ENCODE measurements around the gene RBM4. TPM values are rescaled to one million over a fixed set of nuclear protein-coding genes. Genes with fewer than 3 reads are reported as not detected.
"Not testable (repeated sequence)": the region's sequence is repeated elsewhere in the genome, so short reads cannot be mapped to it uniquely, and the experiment has no call there.

RBM4 gene
- total RNA-seq, 2 experiments from 2014 or later = 109 to 110 TPM

DNA sequence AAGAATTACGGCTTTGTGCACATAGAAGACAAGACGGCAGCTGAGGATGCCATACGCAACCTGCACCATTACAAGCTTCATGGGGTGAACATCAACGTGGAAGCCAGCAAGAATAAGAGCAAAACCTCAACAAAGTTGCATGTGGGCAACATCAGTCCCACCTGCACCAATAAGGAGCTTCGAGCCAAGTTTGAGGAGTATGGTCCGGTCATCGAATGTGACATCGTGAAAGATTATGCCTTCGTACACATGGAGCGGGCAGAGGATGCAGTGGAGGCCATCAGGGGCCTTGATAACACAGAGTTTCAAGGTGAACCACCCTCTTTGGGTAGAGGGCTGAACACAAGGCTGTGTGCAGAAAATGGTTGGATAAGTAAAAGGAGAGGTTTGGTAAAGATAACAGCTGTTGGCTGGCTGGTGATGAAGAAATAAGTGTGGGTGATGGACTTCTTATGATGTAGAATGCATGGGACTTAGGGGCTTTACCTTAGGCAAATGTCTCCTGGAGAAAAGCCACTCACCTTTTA, 1.4 kb downstream of the RBM4 start:
- not testable (repeated sequence) for H3K9me3 Mint-ChIP-seq, DNase-seq, H3K27me3 Mint-ChIP-seq
- peaks cover 72% of the 10 kb centered on the region for H3K4me1 Mint-ChIP-seq
- peak overlapping the region; percentile 91 for H3K4me3 Mint-ChIP-seq
- ChIA-PET CTCF (interaction anchor here (2.4 kb wide), 1 partner anchor 47 kb away, joined by 8 read pairs; the partner anchor contains the start of genes CCDC87 and CCS), POLR2A (interaction anchor here (1.0 to 9.3 kb wide), 13 partner anchors 10 to 600 kb away, joined by 3 to 125 read pairs (median 18); partner anchors contain the start of genes ACTN3, CCDC87, CCS and DPP3)
- H3K36me3 Mint-ChIP-seq (ENCODE audit: low read depth) = peaks cover 77% of the 10 kb centered on the region
- peak overlapping the region; percentile 91 for H3K27ac Mint-ChIP-seq

DNA sequence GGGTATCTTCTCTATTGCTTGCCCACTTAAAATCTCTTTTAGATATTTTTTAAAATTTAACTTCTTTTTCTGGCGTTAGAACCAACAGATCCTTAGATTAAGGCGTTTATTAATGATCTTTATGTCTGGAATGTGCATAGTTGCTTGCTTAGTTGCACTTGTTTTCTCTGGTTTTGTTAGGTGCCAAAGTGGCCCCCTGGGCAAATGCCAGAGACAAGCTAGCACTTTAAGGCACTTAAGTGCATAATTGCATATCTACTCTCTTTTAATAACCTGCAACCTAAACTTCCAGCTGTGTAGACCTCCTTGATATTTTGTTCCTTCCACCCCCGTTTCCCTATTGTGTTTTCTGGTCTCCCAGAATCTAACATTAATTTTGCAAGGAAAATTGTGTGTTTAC, 3.3 kb downstream of the RBM4 start:
- ChIA-PET CTCF (interaction anchor here (1.6 kb wide), 1 partner anchor 12 kb away, joined by 3 read pairs; no protein-coding TSS in a partner anchor), POLR2A (interaction anchor here (1.2 to 9.3 kb wide), 3 partner anchors 19 to 25 kb away, joined by 3 to 125 read pairs (median 18); no protein-coding TSS in a partner anchor)
- Mint-ChIP-seq H3K36me3 (ENCODE audit: low read depth) (peaks cover 96% of the 10 kb centered on the region), H3K9me3 (no peaks in the 10 kb centered on the region), H3K4me3 (peak overlapping the region; percentile 45), H3K4me1 (peaks cover 87% of the 10 kb centered on the region), H3K27me3 (no peaks in the 10 kb centered on the region), H3K27ac (no peak overlapping the region)
- no peak for DNase-seq

DNA sequence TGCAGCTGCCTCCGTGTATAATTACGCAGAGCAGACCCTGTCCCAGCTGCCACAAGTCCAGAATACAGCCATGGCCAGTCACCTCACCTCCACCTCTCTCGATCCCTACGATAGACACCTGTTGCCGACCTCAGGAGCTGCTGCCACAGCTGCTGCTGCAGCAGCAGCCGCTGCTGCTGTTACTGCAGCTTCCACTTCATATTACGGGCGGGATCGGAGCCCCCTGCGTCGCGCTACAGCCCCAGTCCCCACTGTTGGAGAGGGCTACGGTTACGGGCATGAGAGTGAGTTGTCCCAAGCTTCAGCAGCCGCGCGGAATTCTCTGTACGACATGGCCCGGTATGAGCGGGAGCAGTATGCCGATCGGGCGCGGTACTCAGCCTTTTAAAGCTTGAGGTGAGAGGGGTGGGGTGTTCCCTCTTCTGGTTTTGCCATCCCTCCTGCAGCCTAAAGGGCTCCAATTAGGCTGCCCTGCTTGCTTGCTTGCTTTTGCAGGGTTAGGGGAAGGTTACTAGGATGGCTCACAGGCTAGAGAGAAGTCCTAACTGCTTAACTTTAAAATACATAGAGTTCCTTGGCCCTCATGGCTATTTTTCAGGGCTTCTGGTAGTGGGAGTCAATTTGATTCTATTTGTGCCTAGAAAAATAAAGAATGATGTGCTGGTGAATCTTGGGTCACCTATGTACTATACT, 5.4 kb downstream of the RBM4 start:
- Mint-ChIP-seq H3K27me3 (no peaks in the 10 kb centered on the region), H3K27ac (no peak overlapping the region), H3K4me3 (no peak overlapping the region), H3K9me3 (no peaks in the 10 kb centered on the region), H3K4me1 (peaks cover 84% of the 10 kb centered on the region), H3K36me3 (ENCODE audit: low read depth) (peaks cover 93% of the 10 kb centered on the region)
- ChIA-PET POLR2A (interaction anchor here (0.9 to 9.3 kb wide), 2 partner anchors 9 to 21 kb away, joined by 3 to 125 read pairs; no protein-coding TSS in a partner anchor), CTCF (no interaction called here)
- no peak for DNase-seq

DNA sequence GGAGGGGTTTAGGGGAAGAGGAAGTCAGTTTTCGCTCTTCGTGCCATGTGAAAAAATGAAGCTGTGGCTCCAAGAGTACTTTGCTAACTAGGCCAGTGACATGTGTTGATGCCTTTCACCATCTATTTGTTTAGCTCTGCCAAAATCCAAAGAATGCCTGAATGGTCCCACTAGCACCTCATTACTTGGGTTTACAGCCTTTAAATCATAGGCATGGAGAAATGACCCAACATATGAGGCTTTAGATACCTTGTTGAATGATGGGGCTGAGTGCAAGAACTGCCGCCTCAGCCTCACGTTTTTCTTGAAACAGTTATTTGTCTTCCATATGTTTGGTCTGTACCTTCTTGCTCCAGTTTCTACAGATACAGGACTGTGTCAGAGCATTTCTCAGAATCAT, 8.3 kb downstream of the RBM4 start:
- no peak for DNase-seq
- H3K36me3 Mint-ChIP-seq (ENCODE audit: low read depth) = peaks cover 86% of the 10 kb centered on the region
- ChIA-PET POLR2A (interaction anchor here (1.1 to 7.3 kb wide), 3 partner anchors 8 to 30 kb away, joined by 3 to 45 read pairs (median 12); partner anchors contain the start of genes RBM14 and RBM4), CTCF (interaction anchor here (0.9 to 1.6 kb wide), 2 partner anchors 13 to 31 kb away, joined by 5 to 6 read pairs; partner anchors contain the start of gene RBM4B)
- peaks cover 63% of the 10 kb centered on the region for H3K4me1 Mint-ChIP-seq
- no peak overlapping the region for H3K4me3 Mint-ChIP-seq
- H3K9me3 Mint-ChIP-seq = no peaks in the 10 kb centered on the region
- H3K27me3 Mint-ChIP-seq = no peaks in the 10 kb centered on the region
- no peak overlapping the region for H3K27ac Mint-ChIP-seq

DNA sequence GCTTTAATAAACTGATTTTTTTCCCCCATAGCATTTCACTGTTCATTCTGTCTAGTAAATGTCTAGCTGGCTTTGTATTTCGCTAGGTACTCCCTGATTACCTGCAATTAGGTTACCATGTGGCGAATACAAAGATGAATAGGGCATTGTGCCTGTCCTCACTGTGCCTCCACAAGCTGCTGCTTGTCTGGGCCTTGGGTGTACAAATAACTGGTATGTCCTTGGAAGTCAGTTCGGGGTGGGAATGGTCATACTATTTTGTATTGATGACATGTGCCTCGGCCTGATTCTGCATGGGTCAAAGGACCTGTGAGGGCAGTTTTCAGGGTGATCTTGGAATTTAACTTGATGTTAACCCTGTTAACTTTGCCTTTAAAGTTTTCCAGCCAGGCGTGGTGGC, 11.4 kb downstream of the RBM4 start:
- DNase-seq = no peak
- Mint-ChIP-seq H3K4me3 (no peak overlapping the region), H3K27ac (no peak overlapping the region), H3K36me3 (ENCODE audit: low read depth) (peaks cover 70% of the 10 kb centered on the region), H3K9me3 (no peaks in the 10 kb centered on the region), H3K4me1 (peaks cover 38% of the 10 kb centered on the region), H3K27me3 (no peaks in the 10 kb centered on the region)
- ChIA-PET POLR2A (interaction anchor here (1.7 to 7.3 kb wide), 2 partner anchors 11 to 33 kb away, joined by 5 to 45 read pairs; partner anchors contain the start of genes RBM14 and RBM4), CTCF (interaction anchor here (0.9 to 3.1 kb wide), 4 partner anchors 10 to 70 kb away, joined by 3 to 9 read pairs (median 5); partner anchors contain the start of genes RBM4 and RBM4B)

DNA sequence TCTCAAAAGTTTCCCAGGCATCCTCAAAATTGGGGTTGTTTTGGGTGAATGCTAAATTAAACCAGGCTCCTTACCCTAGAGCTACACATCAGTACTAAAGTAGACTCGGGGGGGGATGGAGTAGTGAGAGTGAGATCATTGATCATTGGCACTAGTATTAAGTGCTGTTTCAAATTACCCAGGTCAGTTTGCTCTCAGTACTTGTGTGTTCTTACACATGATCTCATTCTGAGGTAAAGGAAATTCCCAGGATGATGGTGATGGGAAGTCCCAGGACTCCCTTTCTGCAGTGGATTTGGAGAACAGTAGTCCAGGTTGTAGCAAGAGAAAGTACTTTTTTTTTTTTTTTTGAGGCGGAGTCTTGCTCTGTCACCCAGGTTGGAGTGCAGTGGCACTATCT, 12.5 kb downstream of the RBM4 start:
- no peak for DNase-seq
- CTCF ChIA-PET = no interaction called here
- H3K36me3 Mint-ChIP-seq (ENCODE audit: low read depth) = peaks cover 65% of the 10 kb centered on the region
- H3K4me1 Mint-ChIP-seq = peaks cover 27% of the 10 kb centered on the region
- POLR2A ChIA-PET = interaction anchor here (7.3 kb wide), 1 partner anchor 12 kb away, joined by 45 read pairs; the partner anchor contains the start of gene RBM4
- H3K27ac Mint-ChIP-seq = no peak overlapping the region
- H3K4me3 Mint-ChIP-seq = no peak overlapping the region
- H3K27me3 Mint-ChIP-seq = no peaks in the 10 kb centered on the region
- no peaks in the 10 kb centered on the region for H3K9me3 Mint-ChIP-seq

DNA sequence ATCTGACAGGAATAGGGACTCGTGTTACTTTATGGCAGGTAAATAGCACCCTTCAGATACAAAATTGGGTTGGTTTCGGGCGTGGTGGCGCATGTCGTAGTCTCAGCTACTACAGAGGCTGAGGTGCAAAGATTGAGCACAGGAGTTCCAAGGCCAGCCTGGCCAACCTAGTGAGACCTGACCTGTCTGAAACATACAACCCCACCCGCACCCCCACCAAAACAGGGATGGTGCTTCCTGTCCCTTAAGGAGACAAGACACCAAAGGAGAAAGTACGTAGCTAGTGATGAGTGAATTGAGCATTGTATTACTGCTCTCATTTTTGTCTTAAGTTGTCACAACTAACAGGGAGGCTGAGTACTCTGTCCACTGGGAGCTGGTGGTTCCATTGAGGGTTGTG, 14.1 kb downstream of the RBM4 start:
- no peak overlapping the region for H3K4me3 Mint-ChIP-seq
- peaks cover 11% of the 10 kb centered on the region for H3K4me1 Mint-ChIP-seq
- POLR2A ChIA-PET = interaction anchor here (0.7 to 7.3 kb wide), 5 partner anchors 8 to 36 kb away, joined by 3 to 45 read pairs (median 8); partner anchors contain the start of genes RBM14 and RBM4
- H3K27ac Mint-ChIP-seq = no peak overlapping the region
- peaks cover 52% of the 10 kb centered on the region for H3K36me3 Mint-ChIP-seq (ENCODE audit: low read depth)
- CTCF ChIA-PET = no interaction called here
- H3K27me3 Mint-ChIP-seq = no peaks in the 10 kb centered on the region
- DNase-seq = no peak
- H3K9me3 Mint-ChIP-seq = no peaks in the 10 kb centered on the region

DNA sequence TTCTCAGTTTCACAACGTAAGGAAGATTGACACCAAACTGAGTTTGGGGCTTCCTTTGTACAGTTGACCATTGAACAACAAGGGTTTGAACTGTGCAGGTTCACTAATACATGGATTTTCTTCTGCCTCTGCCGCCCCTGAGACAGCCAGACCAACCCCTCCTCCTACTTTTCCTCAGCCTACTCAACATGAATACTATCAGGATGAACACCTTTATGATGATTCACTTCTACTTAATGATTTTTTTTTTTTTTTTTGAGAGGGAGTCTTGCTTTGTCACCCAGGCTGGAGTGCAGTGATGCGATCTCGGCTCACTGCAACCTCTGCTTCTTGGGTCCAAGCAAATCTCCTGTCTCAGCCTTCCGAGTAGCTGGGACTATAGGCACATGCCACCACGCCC, 14.6 kb downstream of the RBM4 start:
- no peak overlapping the region for H3K27ac Mint-ChIP-seq
- no peaks in the 10 kb centered on the region for H3K27me3 Mint-ChIP-seq
- H3K4me3 Mint-ChIP-seq = no peak overlapping the region
- DNase-seq = no peak
- CTCF ChIA-PET = interaction anchor here (0.7 to 1.3 kb wide), 2 partner anchors 12 to 163 kb away, joined by 3 read pairs; no protein-coding TSS in a partner anchor
- H3K9me3 Mint-ChIP-seq = no peaks in the 10 kb centered on the region
- H3K36me3 Mint-ChIP-seq (ENCODE audit: low read depth) = peaks cover 51% of the 10 kb centered on the region
- H3K4me1 Mint-ChIP-seq = peaks cover 11% of the 10 kb centered on the region
- POLR2A ChIA-PET = interaction anchor here (0.7 to 7.3 kb wide), 4 partner anchors 9 to 36 kb away, joined by 3 to 45 read pairs (median 10); partner anchors contain the start of genes RBM14 and RBM4

DNA sequence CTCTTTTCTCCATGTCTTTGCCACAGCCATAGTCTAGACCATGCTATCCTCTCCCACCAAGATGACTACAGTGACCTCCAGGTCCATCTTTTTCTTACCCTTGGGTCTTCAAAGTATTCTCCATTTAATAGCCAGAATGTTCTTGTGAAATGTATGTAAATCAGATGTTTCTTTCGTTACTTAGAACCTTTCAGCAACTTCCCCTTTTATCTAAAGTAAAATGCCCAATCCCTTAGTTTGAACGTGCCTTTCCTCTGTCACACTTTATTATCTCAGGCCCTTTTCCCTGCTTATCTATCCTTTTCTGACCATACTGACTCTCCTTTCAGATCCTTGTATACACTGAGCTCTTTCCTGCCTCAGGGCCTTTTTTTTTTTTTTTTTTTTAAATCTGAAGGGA, 21.3 kb downstream of the RBM4 start:
- no peak for DNase-seq
- peak overlapping the region; percentile 2 for H3K27ac Mint-ChIP-seq
- peaks cover 30% of the 10 kb centered on the region for H3K36me3 Mint-ChIP-seq (ENCODE audit: low read depth)
- ChIA-PET CTCF (interaction anchor here (1.1 to 1.4 kb wide), 4 partner anchors 11 to 274 kb away, joined by 3 to 5 read pairs (median 3); partner anchors contain the start of gene RBM4), POLR2A (interaction anchor here (0.9 to 1.4 kb wide), 2 partner anchors 13 to 17 kb away, joined by 3 read pairs; no protein-coding TSS in a partner anchor)
- no peak overlapping the region for H3K4me3 Mint-ChIP-seq
- peaks cover 4% of the 10 kb centered on the region for H3K4me1 Mint-ChIP-seq
- no peaks in the 10 kb centered on the region for H3K27me3 Mint-ChIP-seq
- H3K9me3 Mint-ChIP-seq = no peaks in the 10 kb centered on the region

DNA sequence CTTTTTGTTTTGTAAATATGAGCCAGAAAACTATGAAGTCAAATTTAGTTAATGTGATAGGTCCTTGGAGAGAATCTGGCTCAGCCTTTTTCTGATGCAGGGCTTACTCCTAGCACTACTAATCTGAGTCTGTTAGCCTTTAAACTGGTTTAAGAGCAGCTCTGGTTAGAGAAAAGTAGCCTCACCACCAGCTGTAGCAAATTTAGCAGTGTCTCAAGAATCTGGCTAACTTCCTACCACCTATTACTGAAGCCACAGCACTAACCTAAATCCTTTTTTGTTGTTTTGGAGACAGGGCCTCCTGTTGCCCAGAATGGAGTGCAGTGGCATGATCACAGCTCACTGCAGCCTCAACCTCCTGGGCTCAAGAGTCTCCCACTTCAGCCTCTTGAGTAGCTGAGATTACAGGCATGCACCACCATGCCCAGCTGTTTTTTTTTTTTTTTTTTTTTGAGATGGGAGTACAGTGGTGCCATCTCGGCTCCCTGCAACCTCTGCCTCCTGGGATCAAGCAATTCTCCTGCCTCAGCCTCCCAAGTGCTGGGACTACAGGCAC, 25.3 kb downstream of the RBM4 start:
- DNase-seq = no peak
- Mint-ChIP-seq H3K27me3 (no peaks in the 10 kb centered on the region), H3K4me3 (no peak overlapping the region), H3K4me1 (peaks cover 4% of the 10 kb centered on the region), H3K9me3 (no peaks in the 10 kb centered on the region), H3K27ac (no peak overlapping the region), H3K36me3 (ENCODE audit: low read depth) (peaks cover 52% of the 10 kb centered on the region)
- ChIA-PET CTCF (interaction anchor here (1.3 to 2.4 kb wide), 3 partner anchors 10 to 26 kb away, joined by 3 to 8 read pairs (median 7); partner anchors contain the start of genes RBM4 and RBM4B), POLR2A (interaction anchor here (0.8 to 4.5 kb wide), 6 partner anchors 10 to 40 kb away, joined by 3 to 18 read pairs (median 6); partner anchors contain the start of genes RBM4 and RBM4B)

DNA sequence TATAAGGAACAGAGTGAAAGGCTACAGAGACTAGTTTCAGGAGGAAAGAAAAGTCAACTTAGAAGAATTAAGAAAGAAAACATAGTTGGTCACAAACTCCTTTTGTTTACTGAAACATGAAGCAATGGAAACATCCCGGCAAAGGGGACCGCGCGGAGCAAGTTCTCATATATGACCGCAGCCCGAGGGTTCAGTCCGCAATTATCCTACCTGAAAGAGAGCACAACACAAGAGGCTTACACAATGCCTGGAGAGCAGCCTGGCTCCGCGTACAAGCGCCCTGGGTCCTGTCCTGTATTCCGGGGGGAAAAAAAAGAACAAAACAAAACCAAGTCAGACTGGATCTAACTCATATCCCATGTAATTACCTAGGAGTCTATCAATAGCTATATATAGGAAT, 26.9 kb downstream of the RBM4 start:
- H3K27ac Mint-ChIP-seq = no peak overlapping the region
- ChIA-PET POLR2A (interaction anchor here (0.9 to 1.9 kb wide), 4 partner anchors 13 to 153 kb away, joined by 3 to 11 read pairs (median 3); partner anchors contain the start of gene RBM4B), CTCF (interaction anchor here (1.9 kb wide), 1 partner anchor 12 kb away, joined by 5 read pairs; the partner anchor contains the start of gene RBM4B)
- peaks cover 4% of the 10 kb centered on the region for H3K4me1 Mint-ChIP-seq
- no peak for DNase-seq
- H3K27me3 Mint-ChIP-seq = no peaks in the 10 kb centered on the region
- H3K9me3 Mint-ChIP-seq = no peaks in the 10 kb centered on the region
- H3K4me3 Mint-ChIP-seq = no peak overlapping the region
- peaks cover 55% of the 10 kb centered on the region for H3K36me3 Mint-ChIP-seq (ENCODE audit: low read depth)

DNA sequence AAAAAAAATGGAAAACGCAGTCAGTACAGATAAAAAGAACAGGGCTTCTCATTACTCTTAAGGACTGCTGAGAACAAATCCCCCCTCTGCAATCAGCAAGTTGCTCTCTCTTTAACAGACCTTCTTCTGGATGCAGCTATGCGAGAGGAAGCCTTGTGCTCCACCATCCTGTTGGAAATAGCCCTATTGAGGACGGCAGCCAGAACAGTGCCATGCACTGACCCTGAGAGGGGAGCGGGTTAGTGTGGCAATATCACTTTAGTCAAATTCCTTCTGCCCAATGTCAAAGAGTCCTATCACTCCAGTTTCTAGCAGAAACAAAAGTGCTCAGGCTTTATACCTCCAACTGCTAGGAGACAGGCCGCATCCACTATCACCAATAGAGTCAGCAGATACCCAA, 32.3 kb downstream of the RBM4 start:
- ChIA-PET POLR2A (interaction anchor here (1.0 kb wide), 1 partner anchor 9 kb away, joined by 3 read pairs; no protein-coding TSS in a partner anchor), CTCF (no interaction called here)
- H3K27me3 Mint-ChIP-seq = no peaks in the 10 kb centered on the region
- no peak for DNase-seq
- no peaks in the 10 kb centered on the region for H3K9me3 Mint-ChIP-seq
- peaks cover 44% of the 10 kb centered on the region for H3K36me3 Mint-ChIP-seq (ENCODE audit: low read depth)
- no peak overlapping the region for H3K4me3 Mint-ChIP-seq
- H3K27ac Mint-ChIP-seq = no peak overlapping the region
- H3K4me1 Mint-ChIP-seq = peaks cover 14% of the 10 kb centered on the region
